K562 (cell line): ENCODE measurements around the gene STT3A. TPM values are rescaled to one million over a fixed set of nuclear protein-coding genes. Genes with fewer than 3 reads are reported as not detected.
A peak's percentile ranks its signal among the peaks of the same experiment; 100 is the strongest.

Source experiments
- ARID4B ChIP-seq: sonication (generic); formaldehyde crosslinking; IDR thresholded peaks from 2 replicates; pipeline ENCODE4 v1.8.0; 2022; ENCODE audit warnings: mild to moderate bottlenecking, missing genetic modification reagents
- DMBX1 ChIP-seq: fragments of 250-450 bp; sonication (Bioruptor Pico); IDR thresholded peaks from 2 replicates; pipeline ENCODE4 v1.8.0; 2022; ENCODE audit warnings: inconsistent platforms, mild to moderate bottlenecking, moderate library complexity, borderline replicate concordance
- JUN ChIP-seq, 2 experiments: sonication (generic) in 1 of 2; formaldehyde crosslinking in 1 of 2; IDR thresholded peaks; 2 replicates each; pipeline versions ENCODE4 v1.6.1 to v1.8.0; 2012 to 2022; ENCODE audit warnings: borderline replicate concordance in 2 of 2, mild to moderate bottlenecking in 2 of 2, improper control_type of control experiment in 1 of 2, low read depth in 1 of 2, low read length in 1 of 2, missing genetic modification reagents in 1 of 2
- MGA ChIP-seq: fragments of 450-650 bp; IDR thresholded peaks from 2 replicates; pipeline ENCODE4 v1.6.1; 2016; ENCODE audit warnings: mild to moderate bottlenecking, moderate library complexity
- MLLT1 ChIP-seq, 2 experiments: fragments of 450-650 bp; IDR thresholded peaks; 2 replicates each; pipeline ENCODE4 v1.6.1; 2016
- ZNF184 ChIP-seq: sonication (generic); formaldehyde crosslinking; IDR thresholded peaks from 2 replicates; pipeline ENCODE4 v1.5.0; 2020; ENCODE audit warnings: missing genetic modification reagents
- ZNF639 ChIP-seq, 2 experiments: fragments of 200-800 bp in 1 of 2; sonication (Bioruptor generic) in 1 of 2; sonication (generic) in 1 of 2; formaldehyde crosslinking in 1 of 2; IDR thresholded peaks in 1 of 2; conservative IDR thresholded peaks in 1 of 2; 2 replicates each; pipeline versions ENCODE4 v1.5.0 to v1.6.1; 2016 to 2020; ENCODE audit warnings: missing compliant biosample characterization in 1 of 2, missing genetic modification characterization in 1 of 2, missing genetic modification reagents in 1 of 2
- polyA plus RNA-seq, 8 experiments: library from polyadenylated mRNA; depleted of rRNA in 4 of 8; stranded (reverse) in 5 of 8; unstranded in 3 of 8; fragments of >200 nt; fragmentation: Nextera tagmentation in 2 of 8; fragmentation: Illumina TruSeq in 1 of 8; extraction: Ambion mirVana in 2 of 8; extraction: Trizol in 1 of 8; gene quantifications; 2 replicates each; pipeline versions ENCODE4 v1.2.1 to v1.2.3, GENCODE V29; 2011 to 2014; ENCODE audit warnings: inconsistent platforms in 1 of 8, missing spikeins in 1 of 8
- total RNA-seq, 7 experiments: library from RNA; depleted of rRNA in 6 of 7; stranded (reverse); fragments of >200 nt in 6 of 7; fragmentation: Illumina TruSeq in 2 of 7; extraction: Trizol in 2 of 7; gene quantifications; 2 replicates each; pipeline versions ENCODE4 v1.2.1 to v1.2.3, GENCODE V29; 2011 to 2021; ENCODE audit warnings: low replicate concordance in 1 of 7

The STT3A gene
- total and polyA plus RNA-seq, 9 of the 15 experiments (the other 6 are each of a cell fraction or from before 2014, with no cell fraction given) = 70.7 to 330 (median 192) TPM

- no peak for TF ChIP-seq ZNF184 (CRISPR knock-in tag)
- peak; percentile 23; the same call in 1 of the 2 replicates for TF ChIP-seq JUN (IDR thresholded peaks at IDR 0.05; ENCODE audit: borderline replicate concordance, low read depth, low read length)
- no peak for TF ChIP-seq JUN (CRISPR knock-in tag; IDR thresholded peaks at IDR 0.05; ENCODE audit: borderline replicate concordance)
- TF ChIP-seq MLLT1 (IDR thresholded peaks at IDR 0.05) = no peak
- TF ChIP-seq ARID4B (CRISPR knock-in tag) = no peak
- TF ChIP-seq ZNF639 (CRISPR knock-in tag; conservative IDR thresholded peaks at IDR 0.05 in 1 of 2, IDR thresholded peaks at IDR 0.05 in 1 of 2) = peak in 1 of 2 experiments; percentile 61; a peak in 1 of 4 replicates
- peak; percentile 89 for TF ChIP-seq MGA
- peak; percentile 82 for TF ChIP-seq DMBX1 (CRISPR knock-in tag)
These were observed 38.6 kb upstream of the STT3A start (continued) for GRCh38 chr11:125554038-125554437.
